ENCODE data around the gene DCX. TPM values are rescaled to one million over a fixed set of nuclear protein-coding genes. Genes with fewer than 3 reads are reported as not detected.
"Not testable (repeated sequence)": the region's sequence is repeated elsewhere in the genome, so short reads cannot be mapped to it uniquely, and the experiment has no call there.

DCX gene
- polyA plus RNA-seq, 1 experiment: not detected

DNA sequence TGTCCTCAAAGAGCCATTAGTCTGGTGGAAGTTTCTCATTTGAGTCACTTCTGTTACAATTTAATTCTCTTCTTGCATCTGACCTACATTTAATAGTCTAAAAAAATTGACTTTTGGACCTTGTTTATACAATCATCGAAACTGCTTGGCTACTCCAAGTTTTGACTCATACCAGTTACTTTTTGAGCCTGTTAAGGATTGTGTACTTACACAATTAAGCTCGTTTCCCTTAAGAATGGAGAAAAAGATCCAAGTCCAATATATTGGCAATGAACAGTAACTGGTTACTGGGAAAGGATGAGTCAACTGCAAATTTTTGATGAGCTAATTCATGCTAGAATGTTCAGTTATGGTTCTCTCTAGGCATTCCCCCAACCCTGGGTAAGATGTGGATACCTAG, 58.2 kb downstream of the DCX start:
- POLR2A ChIA-PET: no interaction called here

GRCh38 chrX:111352424-111352823, 59.6 kb downstream of the DCX start:
- TF ChIP-seq, protein P1, sequence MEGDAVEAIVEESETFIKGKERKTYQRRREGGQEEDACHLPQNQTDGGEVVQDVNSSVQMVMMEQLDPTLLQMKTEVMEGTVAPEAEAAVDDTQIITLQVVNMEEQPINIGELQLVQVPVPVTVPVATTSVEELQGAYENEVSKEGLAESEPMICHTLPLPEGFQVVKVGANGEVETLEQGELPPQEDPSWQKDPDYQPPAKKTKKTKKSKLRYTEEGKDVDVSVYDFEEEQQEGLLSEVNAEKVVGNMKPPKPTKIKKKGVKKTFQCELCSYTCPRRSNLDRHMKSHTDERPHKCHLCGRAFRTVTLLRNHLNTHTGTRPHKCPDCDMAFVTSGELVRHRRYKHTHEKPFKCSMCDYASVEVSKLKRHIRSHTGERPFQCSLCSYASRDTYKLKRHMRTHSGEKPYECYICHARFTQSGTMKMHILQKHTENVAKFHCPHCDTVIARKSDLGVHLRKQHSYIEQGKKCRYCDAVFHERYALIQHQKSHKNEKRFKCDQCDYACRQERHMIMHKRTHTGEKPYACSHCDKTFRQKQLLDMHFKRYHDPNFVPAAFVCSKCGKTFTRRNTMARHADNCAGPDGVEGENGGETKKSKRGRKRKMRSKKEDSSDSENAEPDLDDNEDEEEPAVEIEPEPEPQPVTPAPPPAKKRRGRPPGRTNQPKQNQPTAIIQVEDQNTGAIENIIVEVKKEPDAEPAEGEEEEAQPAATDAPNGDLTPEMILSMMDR (IDR thresholded peaks at IDR 0.05; ENCODE audit: low read depth, low read length): no peak
- Histone ChIP-seq H3K9me3 (ENCODE audit: control insufficient read depth, insufficient read depth, low read length) (no peaks in the 10 kb centered on the region; the same call in 1 of the 2 replicates), H3K27ac (ENCODE audit: low read depth, low read length) (no peak overlapping the region), H3K4me3 (ENCODE audit: low read depth, low read length) (no peak overlapping the region), H3K27me3 (ENCODE audit: control insufficient read depth, insufficient read depth, low read length) (no peaks in the 10 kb centered on the region)
- POLR2A ChIA-PET: no interaction called here
- DNase-seq (ENCODE audit: low read depth, low spot score): no peak
- CTCF ChIA-PET: no interaction called here

More for the DNA sequence above, 58.2 kb downstream of the DCX start:
- no peaks in the 10 kb centered on the region; the same call in none of the 2 replicates for H3K9me3 ChIP-seq (ENCODE audit: control insufficient read depth, insufficient read depth, low read length)
- H3K27ac ChIP-seq (ENCODE audit: low read depth, low read length): no peak overlapping the region
- DNase-seq (ENCODE audit: low read depth, low spot score): no peak
- no peaks in the 10 kb centered on the region for H3K27me3 ChIP-seq (ENCODE audit: control insufficient read depth, insufficient read depth, low read length)
- CTCF ChIA-PET: no interaction called here
- no peak overlapping the region for H3K4me3 ChIP-seq (ENCODE audit: low read depth, low read length)
- TF ChIP-seq, protein P1 (IDR thresholded peaks at IDR 0.05; ENCODE audit: low read depth, low read length): no peak

GRCh38 chrX:111349934-111350333, 62.1 kb downstream of the DCX start:
- DNase-seq (ENCODE audit: low read depth, low spot score): no peak
- Histone ChIP-seq H3K4me3 (ENCODE audit: low read depth, low read length) (no peak overlapping the region), H3K27me3 (ENCODE audit: control insufficient read depth, insufficient read depth, low read length) (no peaks in the 10 kb centered on the region), H3K27ac (ENCODE audit: low read depth, low read length) (no peak overlapping the region), H3K9me3 (ENCODE audit: control insufficient read depth, insufficient read depth, low read length) (no peaks in the 10 kb centered on the region; the same call in 1 of the 2 replicates)
- ChIA-PET POLR2A (no interaction called here), CTCF (no interaction called here)
- TF ChIP-seq, protein P1 (IDR thresholded peaks at IDR 0.05; ENCODE audit: low read depth, low read length): no peak

DNA sequence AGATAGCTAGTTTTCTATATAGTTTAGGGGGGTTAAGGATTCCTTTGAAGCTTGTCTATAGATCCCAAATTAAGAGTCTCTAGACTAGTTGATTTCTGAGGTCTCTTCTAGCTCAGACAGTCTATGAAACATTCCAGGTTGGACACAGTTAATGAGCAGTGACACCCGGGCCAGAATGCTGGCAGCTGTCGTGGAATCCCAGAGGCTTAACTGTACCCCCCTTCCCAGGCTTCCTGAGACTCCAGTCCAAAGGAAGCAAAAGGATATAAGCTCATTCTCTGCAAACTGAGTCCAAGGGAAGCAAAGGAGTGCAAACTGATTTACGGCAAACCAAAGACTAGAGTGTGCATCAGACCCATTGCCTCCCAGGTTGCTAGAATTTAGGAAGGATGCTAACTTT, 62.9 kb downstream of the DCX start:
- DNase-seq (ENCODE audit: low read depth, low spot score): no peak
- Histone ChIP-seq H3K27me3 (ENCODE audit: control insufficient read depth, insufficient read depth, low read length) (no peaks in the 10 kb centered on the region), H3K9me3 (ENCODE audit: control insufficient read depth, insufficient read depth, low read length) (no peaks in the 10 kb centered on the region), H3K27ac (ENCODE audit: low read depth, low read length) (no peak overlapping the region), H3K4me3 (ENCODE audit: low read depth, low read length) (no peak overlapping the region)
- TF ChIP-seq, protein P1 (IDR thresholded peaks at IDR 0.05; ENCODE audit: low read depth, low read length): no peak
- POLR2A ChIA-PET: no interaction called here
- CTCF ChIA-PET: no interaction called here

GRCh38 chrX:111348429-111348828, 63.6 kb downstream of the DCX start:
- no peak overlapping the region for H3K27ac ChIP-seq (ENCODE audit: low read depth, low read length)
- H3K4me3 ChIP-seq (ENCODE audit: low read depth, low read length): no peak overlapping the region
- ChIA-PET CTCF (no interaction called here), POLR2A (no interaction called here)
- no peaks in the 10 kb centered on the region for H3K9me3 ChIP-seq (ENCODE audit: control insufficient read depth, insufficient read depth, low read length)
- H3K27me3 ChIP-seq (ENCODE audit: control insufficient read depth, insufficient read depth, low read length): no peaks in the 10 kb centered on the region
- TF ChIP-seq, protein P1 (IDR thresholded peaks at IDR 0.05; ENCODE audit: low read depth, low read length): no peak
- DNase-seq (ENCODE audit: low read depth, low spot score): no peak

DNA sequence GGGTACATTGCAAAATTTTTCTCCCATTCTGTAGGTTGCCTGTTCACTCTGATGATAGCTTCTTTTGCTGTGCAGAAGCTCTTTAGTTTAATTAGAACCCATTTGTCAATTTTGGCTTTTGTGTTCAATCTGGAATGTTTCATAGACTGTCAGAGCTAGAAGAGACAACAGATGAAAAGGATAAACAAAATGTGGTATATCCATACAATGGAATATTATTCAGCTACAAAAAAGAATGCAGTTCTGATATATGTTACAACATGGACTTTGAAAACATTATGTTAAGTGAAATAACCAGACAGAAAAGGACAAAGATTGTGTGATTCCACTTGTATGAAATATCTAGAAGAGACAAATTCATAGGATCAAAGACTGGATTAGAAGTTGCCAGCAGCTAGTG, 65.8 kb downstream of the DCX start:
- POLR2A ChIA-PET; H3K27me3 ChIP-seq (ENCODE audit: control insufficient read depth, insufficient read depth, low read length); H3K4me3 ChIP-seq (ENCODE audit: low read depth, low read length); H3K9me3 ChIP-seq (ENCODE audit: control insufficient read depth, insufficient read depth, low read length); CTCF ChIA-PET; DNase-seq (ENCODE audit: low read depth, low spot score); H3K27ac ChIP-seq (ENCODE audit: low read depth, low read length): not testable (repeated sequence)
